NCI-H510A treated with DMSO at 0.1 percent for 48 hours (cell line): ENCODE measurements around the gene TMEM30B.
"Not testable (repeated sequence)": the region's sequence is repeated elsewhere in the genome, so short reads cannot be mapped to it uniquely, and the experiment has no call there.

ENCODE experiments used
- DNase-seq: peaks from one replicate; lab custom pipeline; 2025; lab: John Stamatoyannopoulos, UW

Gene TMEM30B

GRCh38 chr14:61281186-61281947 is at the start of gene TMEM30B:
TSS of gene TMEM30B (minus strand) at chr14:61281338. CDS start at chr14:61281147, 191 bp downstream.
- peak; percentile 97 for DNase-seq

GRCh38 chr14:61330511-61330910 is 49.4 kb upstream of the TMEM30B start:
- no peak for DNase-seq

GRCh38 chr14:61329478-61330051 is 48.4 kb upstream of the TMEM30B start:
- no peak for DNase-seq

GRCh38 chr14:61328626-61329262 is 47.6 kb upstream of the TMEM30B start:
- DNase-seq: no peak

- DNase-seq: no peak
Measured at GRCh38 chr14:61326847-61327246, 45.7 kb upstream of the TMEM30B start.

- DNase-seq: no peak
Measured at GRCh38 chr14:61326146-61326545, 45.0 kb upstream of the TMEM30B start.

GRCh38 chr14:61325166-61325565 is 44.0 kb upstream of the TMEM30B start:
- no peak for DNase-seq

GRCh38 chr14:61323970-61324369 is 42.8 kb upstream of the TMEM30B start:
- DNase-seq: no peak

GRCh38 chr14:61322799-61323290 is 41.7 kb upstream of the TMEM30B start:
- DNase-seq: peak; percentile 39

GRCh38 chr14:61322011-61322798 is 41.1 kb upstream of the TMEM30B start:
- DNase-seq: no peak

- peak; percentile 51 for DNase-seq
Measured at GRCh38 chr14:61321385-61322010, 40.4 kb upstream of the TMEM30B start, which contains the start of gene PRKCH. TSS of gene PRKCH (plus strand) at chr14:61321579. CDS start at chr14:61322102, 523 bp downstream.

GRCh38 chr14:61320806-61321384 is 39.8 kb upstream of the TMEM30B start:
- DNase-seq: peak; percentile 28

- DNase-seq: not testable (repeated sequence)
Measured at GRCh38 chr14:61320170-61320569, 39.0 kb upstream of the TMEM30B start.

GRCh38 chr14:61319706-61320105 is 38.6 kb upstream of the TMEM30B start:
- no peak for DNase-seq

- no peak for DNase-seq
Measured at GRCh38 chr14:61319086-61319485, 37.9 kb upstream of the TMEM30B start.

- no peak for DNase-seq
Measured at GRCh38 chr14:61315313-61315712, 34.2 kb upstream of the TMEM30B start.

GRCh38 chr14:61308701-61309100 is 27.6 kb upstream of the TMEM30B start:
- DNase-seq: not testable (repeated sequence)

- DNase-seq: no peak
Measured at GRCh38 chr14:61308198-61308597, 27.1 kb upstream of the TMEM30B start.

- no peak for DNase-seq
Measured at GRCh38 chr14:61304688-61305087, 23.6 kb upstream of the TMEM30B start.

GRCh38 chr14:61300754-61301153 is 19.6 kb upstream of the TMEM30B start:
- DNase-seq: no peak

- no peak for DNase-seq
Measured at GRCh38 chr14:61300209-61300608, 19.1 kb upstream of the TMEM30B start.
